RWPE1 (cell line): Measurements from ENCODE around the gene PTPN1.
"Not testable (repeated sequence)": the region's sequence is repeated elsewhere in the genome, so short reads cannot be mapped to it uniquely, and the experiment has no call there.

Source experiments
- CTCF ChIA-PET: fragments of 350-600 bp; sonication (Branson Sonifier 250); formaldehyde crosslinking; extraction: SDS; loops from one replicate; lab custom pipeline; 2021; lab: Yijun Ruan, JAX
- POLR2A ChIA-PET: fragments of 400-600 bp; formaldehyde crosslinking; extraction: SDS; loops from one replicate; lab custom pipeline; 2020; ENCODE audit warnings: antibody characterized with exemption; ENCODE audit not compliant: low non-redundant PET; lab: Yijun Ruan, JAX
- DNase-seq: peaks from one replicate; pipeline ENCODE4 v3.0.0; 2012; ENCODE audit warnings: low spot score
- H3K27ac ChIP-seq: fragments of 450-650 bp; 2 replicates; pipeline ENCODE4 v1.5.1; 2017
- TF ChIP-seq, protein P1 (sequence below): fragments of 450-650 bp; conservative IDR thresholded peaks from 2 replicates; pipeline ENCODE4 v1.5.1; 2017; ENCODE audit warnings: low read depth, mild to moderate bottlenecking

PTPN1 gene

GRCh38 chr20:50471231-50471630, 39.0 kb upstream of the PTPN1 start:
- no peak for DNase-seq
- ChIA-PET POLR2A (no interaction called here), CTCF (interaction anchor here (0.6 to 0.7 kb wide), 4 partner anchors 22 to 175 kb away, joined by 3 to 4 read pairs (median 3); no protein-coding TSS in a partner anchor)
- no peak overlapping the region for H3K27ac ChIP-seq
- TF ChIP-seq, protein P1, sequence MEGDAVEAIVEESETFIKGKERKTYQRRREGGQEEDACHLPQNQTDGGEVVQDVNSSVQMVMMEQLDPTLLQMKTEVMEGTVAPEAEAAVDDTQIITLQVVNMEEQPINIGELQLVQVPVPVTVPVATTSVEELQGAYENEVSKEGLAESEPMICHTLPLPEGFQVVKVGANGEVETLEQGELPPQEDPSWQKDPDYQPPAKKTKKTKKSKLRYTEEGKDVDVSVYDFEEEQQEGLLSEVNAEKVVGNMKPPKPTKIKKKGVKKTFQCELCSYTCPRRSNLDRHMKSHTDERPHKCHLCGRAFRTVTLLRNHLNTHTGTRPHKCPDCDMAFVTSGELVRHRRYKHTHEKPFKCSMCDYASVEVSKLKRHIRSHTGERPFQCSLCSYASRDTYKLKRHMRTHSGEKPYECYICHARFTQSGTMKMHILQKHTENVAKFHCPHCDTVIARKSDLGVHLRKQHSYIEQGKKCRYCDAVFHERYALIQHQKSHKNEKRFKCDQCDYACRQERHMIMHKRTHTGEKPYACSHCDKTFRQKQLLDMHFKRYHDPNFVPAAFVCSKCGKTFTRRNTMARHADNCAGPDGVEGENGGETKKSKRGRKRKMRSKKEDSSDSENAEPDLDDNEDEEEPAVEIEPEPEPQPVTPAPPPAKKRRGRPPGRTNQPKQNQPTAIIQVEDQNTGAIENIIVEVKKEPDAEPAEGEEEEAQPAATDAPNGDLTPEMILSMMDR = no peak

GRCh38 chr20:50472693-50473664, 37.2 kb upstream of the PTPN1 start:
- CTCF ChIA-PET = interaction anchor here (0.6 to 1.1 kb wide), 3 partner anchors 103 to 1174 kb away, joined by 3 to 6 read pairs (median 3); no protein-coding TSS in a partner anchor

GRCh38 chr20:50474356-50474755, 35.8 kb upstream of the PTPN1 start:
- not testable (repeated sequence) for DNase-seq
- peak overlapping the region; percentile 58 for H3K27ac ChIP-seq
- ChIA-PET POLR2A (interaction anchor here (1.0 kb wide), 1 partner anchor 283 kb away, joined by 3 read pairs; no protein-coding TSS in a partner anchor), CTCF (interaction anchor here (0.5 kb wide), 1 partner anchor 259 kb away, joined by 3 read pairs; no protein-coding TSS in a partner anchor)

More at GRCh38 chr20:50472693-50473664, 37.2 kb upstream of the PTPN1 start:
- H3K27ac ChIP-seq = 0 out of 2 replicates have a peak overlapping the region, but pooled peaks have one; percentile 6
- TF ChIP-seq, protein P1 = no peak
- POLR2A ChIA-PET = interaction anchor here (1.0 kb wide), 1 partner anchor 281 kb away, joined by 3 read pairs; no protein-coding TSS in a partner anchor
- DNase-seq = no peak

DNA sequence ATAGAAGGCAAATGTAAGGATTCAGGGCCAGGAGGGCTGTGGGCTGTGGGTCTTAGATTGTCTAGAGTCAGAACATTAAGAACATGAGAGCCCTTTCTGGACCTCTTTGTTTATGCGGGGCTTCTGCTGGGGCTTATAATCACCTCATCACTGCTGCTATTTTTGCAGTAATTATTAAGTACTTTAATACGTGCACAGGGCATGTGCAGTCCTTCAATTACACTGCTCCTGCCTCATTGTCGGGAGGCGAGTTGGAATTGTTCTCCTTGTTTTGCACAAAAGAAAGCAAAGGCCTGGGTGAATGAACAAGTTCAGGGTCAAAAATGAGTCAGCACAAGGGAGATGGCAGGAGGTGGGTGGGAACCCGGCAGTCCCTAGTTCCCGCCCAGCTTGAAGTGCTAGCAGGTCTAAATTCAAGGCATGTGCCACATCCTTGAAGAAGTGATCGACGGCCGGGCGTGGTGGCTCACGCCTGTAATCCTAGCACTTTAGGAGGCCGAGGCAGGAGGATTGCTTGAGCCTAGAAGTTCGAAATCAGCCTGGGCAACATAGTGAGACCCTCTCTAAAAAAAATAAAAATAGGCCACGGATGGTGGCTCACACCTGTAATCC, 34.4 kb upstream of the PTPN1 start:
- ChIA-PET CTCF (interaction anchor here (0.6 kb wide), 1 partner anchor 35 kb away, joined by 3 read pairs; no protein-coding TSS in a partner anchor), POLR2A (interaction anchor here (0.7 kb wide), 1 partner anchor 16 kb away, joined by 4 read pairs; no protein-coding TSS in a partner anchor)
- TF ChIP-seq, protein P1 = no peak
- H3K27ac ChIP-seq = peak overlapping the region; percentile 60
- peak; percentile 70 for DNase-seq

GRCh38 chr20:50477239-50477872, 32.8 kb upstream of the PTPN1 start:
- TF ChIP-seq, protein P1 = no peak
- CTCF ChIA-PET = interaction anchor here (0.6 kb wide), 1 partner anchor 67 kb away, joined by 5 read pairs; no protein-coding TSS in a partner anchor
- POLR2A ChIA-PET = no interaction called here

More at GRCh38 chr20:50477239-50477872, 32.8 kb upstream of the PTPN1 start:
- DNase-seq = no peak
- 0 out of 2 replicates have a peak overlapping the region, but pooled peaks have one; percentile 13 for H3K27ac ChIP-seq
